Fibroblast of the aortic adventitia (primary cell): ENCODE results near the gene SMIM13. TPM values are rescaled to one million over a fixed set of nuclear protein-coding genes. Genes with fewer than 3 reads are reported as not detected.
"Not testable (repeated sequence)": the region's sequence is repeated elsewhere in the genome, so short reads cannot be mapped to it uniquely, and the experiment has no call there.

ENCODE experiments used
- DNase-seq: peaks from one replicate; pipeline ENCODE4 v3.0.0-alpha.2; 2010; ENCODE audit warnings: low read depth
- H3K4me3 ChIP-seq: 2 replicates; pipeline ENCODE4 v1.5.1; 2011; ENCODE audit warnings: low read depth, mild to moderate bottlenecking, control low read depth, low read length, moderate library complexity
- CTCF ChIP-seq: IDR thresholded peaks from 2 replicates; pipeline ENCODE4 v1.5.1; 2011; ENCODE audit warnings: mild to moderate bottlenecking, low read length, control low read depth, inconsistent platforms; ENCODE audit not compliant: insufficient read depth
- total RNA-seq: library from RNA; depleted of rRNA; stranded (reverse); fragments of >200 nt; gene quantifications from 2 replicates; pipeline ENCODE4 v1.2.3, GENCODE V29; 2012; ENCODE audit warnings: low replicate concordance

Gene SMIM13
- total RNA-seq, 1 donor = 8.1 TPM

GRCh38 chr6:11101417-11101816, 7.8 kb downstream of the SMIM13 start:
- TF ChIP-seq CTCF = no peak
- no peak overlapping the region for H3K4me3 ChIP-seq
- DNase-seq = no peak

- DNase-seq = no peak
- H3K4me3 ChIP-seq = no peak overlapping the region
- no peak for TF ChIP-seq CTCF
Observed at GRCh38 chr6:11103065-11103464, 9.4 kb downstream of the SMIM13 start.

DNA sequence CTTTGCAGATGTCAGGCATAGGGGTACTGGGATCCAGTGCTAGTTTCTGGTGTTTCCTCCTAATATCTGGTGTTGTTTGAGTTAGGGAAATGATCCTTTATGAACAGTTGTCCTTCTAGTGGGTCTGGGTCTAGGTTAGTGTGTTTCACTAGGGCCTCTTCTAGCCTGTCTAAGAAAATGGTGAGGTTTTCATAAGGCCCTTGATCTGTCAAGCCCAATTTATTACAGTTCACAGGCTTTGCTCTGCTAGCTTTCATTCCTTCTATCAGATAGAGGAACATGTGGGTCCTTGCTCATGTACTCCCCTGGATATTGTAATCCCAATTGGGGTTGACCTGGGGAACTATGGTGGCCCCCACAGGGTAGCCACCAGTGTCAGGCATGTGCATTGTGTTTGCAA, 15.1 kb downstream of the SMIM13 start:
- DNase-seq = no peak
- no peak overlapping the region for H3K4me3 ChIP-seq
- TF ChIP-seq CTCF = no peak

- no peak for TF ChIP-seq CTCF
- H3K4me3 ChIP-seq = no peak within 1 kb of the TSS
- no peak for DNase-seq
Observed at GRCh38 chr6:11110921-11111768, 17.5 kb downstream of the SMIM13 start, which contains the start of gene ERVFRD-1. TSS of gene ERVFRD-1 (minus strand) at chr6:11111725. CDS start at chr6:11105310, 6,415 bp downstream.

DNA sequence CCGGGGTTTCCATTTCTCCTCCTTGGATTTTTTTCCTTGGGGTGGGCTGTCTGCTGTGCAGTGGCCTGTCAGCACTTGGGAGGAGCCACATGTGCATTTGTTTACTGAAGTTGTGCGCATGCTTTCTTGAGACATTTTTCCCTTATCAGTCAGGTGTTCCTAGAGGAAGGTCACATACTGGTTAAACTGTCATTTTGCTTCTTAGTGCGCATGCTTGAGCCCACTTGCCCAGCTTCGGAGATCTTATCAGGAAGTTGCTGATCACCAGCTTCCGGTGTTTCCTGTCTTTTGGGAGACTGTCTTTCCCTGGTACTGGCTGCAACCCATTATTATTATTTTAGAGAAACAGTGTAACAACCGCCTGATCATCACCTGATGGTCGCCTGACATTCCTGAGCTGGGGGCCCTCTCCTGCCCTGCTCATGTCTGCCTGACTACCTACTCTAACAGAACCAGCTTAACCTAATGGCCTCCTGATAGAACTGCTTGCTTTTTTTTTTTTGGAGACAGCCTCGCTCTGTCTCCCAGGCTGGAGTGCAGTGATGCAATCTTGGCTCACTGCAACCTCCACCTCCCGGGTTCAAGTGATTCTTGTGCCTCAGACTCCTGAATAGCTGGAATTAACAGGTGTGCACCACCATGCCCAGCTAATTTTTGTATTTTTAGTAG, 18.3 kb downstream of the SMIM13 start:
- no peak overlapping the region for H3K4me3 ChIP-seq
- no peak for DNase-seq
- TF ChIP-seq CTCF = no peak

- peak; percentile 35 for DNase-seq
- no peak overlapping the region for H3K4me3 ChIP-seq
- no peak for TF ChIP-seq CTCF
Observed at GRCh38 chr6:11113038-11113437, 19.4 kb downstream of the SMIM13 start.

DNA sequence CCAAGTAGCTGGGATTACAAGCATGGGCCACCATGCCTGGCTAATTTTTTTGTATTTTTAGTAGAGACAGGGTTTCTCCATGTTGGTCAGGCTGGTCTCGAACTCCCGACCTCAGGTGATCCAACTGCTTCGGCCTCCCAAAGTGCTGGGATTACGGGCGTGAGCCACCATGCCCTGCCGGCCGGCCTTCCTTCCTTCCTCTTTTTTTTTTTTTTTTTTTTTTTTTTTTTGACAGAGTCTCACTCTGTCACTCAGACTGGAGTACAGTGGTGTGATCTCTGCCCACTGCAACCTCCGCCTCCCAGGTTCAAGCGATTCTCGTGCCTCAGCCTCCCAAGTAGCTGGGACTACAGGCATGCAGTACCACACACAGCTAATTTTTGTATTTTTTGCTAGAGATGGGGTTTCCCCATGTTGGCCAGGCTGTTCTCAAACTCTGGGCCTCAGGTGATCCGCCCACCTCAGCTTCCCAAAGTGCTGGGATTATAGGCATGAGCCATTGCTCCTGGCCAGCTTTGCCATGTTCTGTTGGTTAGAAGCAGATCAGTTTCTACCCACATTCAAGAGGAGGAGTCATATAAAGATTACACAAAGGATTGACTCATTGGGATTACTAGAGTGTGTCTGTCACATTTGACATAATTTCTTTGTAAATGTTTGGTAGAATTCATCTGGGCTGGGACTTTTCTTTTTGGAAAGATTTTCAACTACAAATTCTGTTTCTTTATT, 22.3 kb downstream of the SMIM13 start:
- H3K4me3 ChIP-seq, DNase-seq: not testable (repeated sequence)
